Activated naive CD4-positive, alpha-beta T cell treated with anti-CD3 and anti-CD28 coated beads, Interleukin-2, amount 50 U/mL, for 24 hours (primary cell): ENCODE data around the gene SLC24A3.

Experiments used
- H3K27ac Mint-ChIP-seq: one replicate; pipeline ENCODE4 v1.8.0; 2021; ENCODE audit warnings: mild to moderate bottlenecking, mixed read lengths
- H3K27me3 Mint-ChIP-seq: one replicate; pipeline ENCODE4 v1.8.0; 2021; ENCODE audit warnings: mixed read lengths
- H3K36me3 Mint-ChIP-seq: one replicate; pipeline ENCODE4 v1.8.0; 2021; ENCODE audit warnings: mixed read lengths
- H3K4me1 Mint-ChIP-seq: one replicate; pipeline ENCODE4 v1.8.0; 2021; ENCODE audit warnings: mixed read lengths
- H3K4me3 Mint-ChIP-seq: one replicate; pipeline ENCODE4 v1.8.0; 2021; ENCODE audit warnings: mild to moderate bottlenecking, mixed read lengths
- H3K9me3 Mint-ChIP-seq: one replicate; pipeline ENCODE4 v1.8.0; 2021; ENCODE audit warnings: mixed read lengths

The SLC24A3 gene

GRCh38 chr20:19222520-19223040, 10.1 kb downstream of the SLC24A3 start:
- Mint-ChIP-seq H3K36me3 (no peaks in the 10 kb centered on the region), H3K4me1 (no peaks in the 10 kb centered on the region), H3K27ac (no peak overlapping the region), H3K4me3 (no peak overlapping the region), H3K9me3 (peaks cover 4% of the 10 kb centered on the region), H3K27me3 (peaks cover 4% of the 10 kb centered on the region)

GRCh38 chr20:19223640-19224039, 11.2 kb downstream of the SLC24A3 start:
- Mint-ChIP-seq H3K4me1 (no peaks in the 10 kb centered on the region), H3K4me3 (no peak overlapping the region), H3K27me3 (peaks cover 4% of the 10 kb centered on the region), H3K36me3 (no peaks in the 10 kb centered on the region), H3K9me3 (peaks cover 4% of the 10 kb centered on the region), H3K27ac (no peak overlapping the region)

GRCh38 chr20:19231359-19232035, 19.1 kb downstream of the SLC24A3 start:
- H3K27me3 Mint-ChIP-seq = peaks cover 6% of the 10 kb centered on the region
- peak overlapping the region; percentile 63 for H3K27ac Mint-ChIP-seq
- H3K4me3 Mint-ChIP-seq = no peak overlapping the region
- H3K36me3 Mint-ChIP-seq = no peaks in the 10 kb centered on the region
- H3K9me3 Mint-ChIP-seq = peaks cover 2% of the 10 kb centered on the region
- H3K4me1 Mint-ChIP-seq = no peaks in the 10 kb centered on the region

GRCh38 chr20:19232997-19233794, 20.8 kb downstream of the SLC24A3 start:
- Mint-ChIP-seq H3K27me3 (peaks cover 6% of the 10 kb centered on the region), H3K4me3 (no peak overlapping the region), H3K9me3 (no peaks in the 10 kb centered on the region), H3K4me1 (no peaks in the 10 kb centered on the region), H3K36me3 (no peaks in the 10 kb centered on the region), H3K27ac (peak overlapping the region; percentile 37)

GRCh38 chr20:19236371-19237055, 24.1 kb downstream of the SLC24A3 start:
- H3K27me3 Mint-ChIP-seq = peaks cover 4% of the 10 kb centered on the region
- H3K9me3 Mint-ChIP-seq = no peaks in the 10 kb centered on the region
- no peak overlapping the region for H3K4me3 Mint-ChIP-seq
- no peaks in the 10 kb centered on the region for H3K4me1 Mint-ChIP-seq
- H3K36me3 Mint-ChIP-seq = no peaks in the 10 kb centered on the region
- H3K27ac Mint-ChIP-seq = no peak overlapping the region

- no peak overlapping the region for H3K27ac Mint-ChIP-seq
- H3K27me3 Mint-ChIP-seq = peaks cover 2% of the 10 kb centered on the region
- no peaks in the 10 kb centered on the region for H3K9me3 Mint-ChIP-seq
- no peaks in the 10 kb centered on the region for H3K36me3 Mint-ChIP-seq
- no peak overlapping the region for H3K4me3 Mint-ChIP-seq
- H3K4me1 Mint-ChIP-seq = no peaks in the 10 kb centered on the region
These were observed 29.0 kb downstream of the SLC24A3 start for GRCh38 chr20:19241440-19241839.

- Mint-ChIP-seq H3K4me3 (no peak overlapping the region), H3K9me3 (no peaks in the 10 kb centered on the region), H3K27me3 (peaks cover 1% of the 10 kb centered on the region), H3K27ac (no peak overlapping the region), H3K36me3 (no peaks in the 10 kb centered on the region), H3K4me1 (no peaks in the 10 kb centered on the region)
These were observed 31.8 kb downstream of the SLC24A3 start for GRCh38 chr20:19244291-19244690.

GRCh38 chr20:19249106-19249879, 36.9 kb downstream of the SLC24A3 start:
- H3K9me3 Mint-ChIP-seq = no peaks in the 10 kb centered on the region

GRCh38 chr20:19250346-19250745, 37.9 kb downstream of the SLC24A3 start:
- H3K4me3 Mint-ChIP-seq = no peak overlapping the region
- no peaks in the 10 kb centered on the region for H3K4me1 Mint-ChIP-seq
- no peak overlapping the region for H3K27ac Mint-ChIP-seq
- H3K9me3 Mint-ChIP-seq = no peaks in the 10 kb centered on the region
- H3K27me3 Mint-ChIP-seq = no peaks in the 10 kb centered on the region
- no peaks in the 10 kb centered on the region for H3K36me3 Mint-ChIP-seq

More at GRCh38 chr20:19249106-19249879, 36.9 kb downstream of the SLC24A3 start:
- Mint-ChIP-seq H3K36me3 (no peaks in the 10 kb centered on the region), H3K27ac (no peak overlapping the region), H3K4me3 (no peak overlapping the region), H3K4me1 (no peaks in the 10 kb centered on the region), H3K27me3 (no peaks in the 10 kb centered on the region)

GRCh38 chr20:19251506-19251905, 39.1 kb downstream of the SLC24A3 start:
- no peak overlapping the region for H3K27ac Mint-ChIP-seq

GRCh38 chr20:19251958-19252357, 39.5 kb downstream of the SLC24A3 start:
- Mint-ChIP-seq H3K27ac (no peak overlapping the region), H3K9me3 (no peaks in the 10 kb centered on the region), H3K36me3 (no peaks in the 10 kb centered on the region), H3K4me1 (no peaks in the 10 kb centered on the region), H3K27me3 (no peaks in the 10 kb centered on the region), H3K4me3 (no peak overlapping the region)

More at GRCh38 chr20:19251506-19251905, 39.1 kb downstream of the SLC24A3 start:
- H3K27me3 Mint-ChIP-seq = no peaks in the 10 kb centered on the region
- H3K4me1 Mint-ChIP-seq = no peaks in the 10 kb centered on the region
- H3K4me3 Mint-ChIP-seq = no peak overlapping the region
- H3K9me3 Mint-ChIP-seq = no peaks in the 10 kb centered on the region
- H3K36me3 Mint-ChIP-seq = no peaks in the 10 kb centered on the region

- Mint-ChIP-seq H3K27me3 (no peaks in the 10 kb centered on the region), H3K27ac (no peak overlapping the region), H3K4me1 (no peaks in the 10 kb centered on the region), H3K4me3 (no peak overlapping the region), H3K9me3 (no peaks in the 10 kb centered on the region), H3K36me3 (no peaks in the 10 kb centered on the region)
These were observed 40.1 kb downstream of the SLC24A3 start for GRCh38 chr20:19252451-19253120.

- Mint-ChIP-seq H3K4me1 (no peaks in the 10 kb centered on the region), H3K27me3 (no peaks in the 10 kb centered on the region), H3K27ac (no peak overlapping the region), H3K9me3 (no peaks in the 10 kb centered on the region), H3K4me3 (no peak overlapping the region), H3K36me3 (no peaks in the 10 kb centered on the region)
These were observed 40.9 kb downstream of the SLC24A3 start for GRCh38 chr20:19253316-19253715.

- Mint-ChIP-seq H3K4me1 (no peaks in the 10 kb centered on the region), H3K36me3 (no peaks in the 10 kb centered on the region), H3K4me3 (no peak overlapping the region), H3K27me3 (no peaks in the 10 kb centered on the region), H3K9me3 (no peaks in the 10 kb centered on the region), H3K27ac (no peak overlapping the region)
These were observed 41.7 kb downstream of the SLC24A3 start for GRCh38 chr20:19253916-19254820.
